HG03342 (cell line): Measurements from ENCODE around the gene AIFM3.

ENCODE experiments used
- ATAC-seq: cut with Tn5 transposase; IDR thresholded peaks from one replicate; pipeline ENCODE4 v1.9.1; 2021; ENCODE audit warnings: mild to moderate bottlenecking, moderate library complexity; ENCODE audit not compliant: unreplicated experiment

The AIFM3 gene

DNA sequence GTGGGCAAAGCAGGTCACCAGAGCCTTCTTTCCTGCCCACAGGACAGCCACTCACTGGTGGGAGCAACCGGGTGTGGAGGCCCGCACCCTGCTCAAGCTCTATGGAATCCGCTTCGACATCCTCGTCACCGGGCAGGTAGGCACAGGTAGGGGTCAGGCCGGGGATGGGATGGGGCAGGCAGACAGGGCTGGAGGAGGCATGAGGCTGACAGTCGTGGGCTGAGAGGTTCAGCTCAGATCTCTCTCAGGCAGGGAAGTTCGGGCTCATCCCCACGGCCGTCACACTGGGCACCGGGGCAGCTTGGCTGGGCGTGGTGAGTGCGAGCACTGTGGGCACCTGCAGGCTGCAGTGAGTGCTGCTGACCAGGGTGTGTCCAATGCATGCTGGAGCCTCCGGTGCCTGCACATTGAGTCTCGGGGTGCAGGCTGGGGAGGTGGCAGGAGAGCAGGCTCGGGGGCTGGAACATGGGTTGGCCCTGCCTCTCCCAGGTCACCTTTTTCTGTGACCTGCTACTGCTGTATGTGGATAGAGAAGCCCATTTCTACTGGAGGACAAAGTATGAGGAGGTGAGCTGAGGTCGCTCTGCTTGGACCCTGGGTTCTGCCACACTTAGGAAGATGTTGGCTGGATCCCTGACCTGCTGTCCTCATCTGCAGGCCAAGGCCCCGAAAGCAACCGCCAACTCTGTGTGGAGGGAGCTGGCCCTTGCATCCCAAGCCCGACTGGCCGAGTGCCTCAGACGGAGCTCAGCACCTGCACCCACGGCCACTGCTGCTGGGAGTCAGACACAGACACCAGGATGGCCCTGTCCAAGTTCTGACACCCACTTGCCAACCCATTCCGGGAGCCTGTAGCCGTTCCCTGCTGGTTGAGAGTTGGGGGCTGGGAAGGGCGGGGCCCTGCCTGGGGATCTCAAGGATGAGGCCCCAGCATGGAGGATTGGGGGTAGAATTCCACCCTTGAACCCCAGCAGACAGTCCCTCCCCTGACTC, 59.0 kb downstream of the AIFM3 start:
- ATAC-seq, result no peak

DNA sequence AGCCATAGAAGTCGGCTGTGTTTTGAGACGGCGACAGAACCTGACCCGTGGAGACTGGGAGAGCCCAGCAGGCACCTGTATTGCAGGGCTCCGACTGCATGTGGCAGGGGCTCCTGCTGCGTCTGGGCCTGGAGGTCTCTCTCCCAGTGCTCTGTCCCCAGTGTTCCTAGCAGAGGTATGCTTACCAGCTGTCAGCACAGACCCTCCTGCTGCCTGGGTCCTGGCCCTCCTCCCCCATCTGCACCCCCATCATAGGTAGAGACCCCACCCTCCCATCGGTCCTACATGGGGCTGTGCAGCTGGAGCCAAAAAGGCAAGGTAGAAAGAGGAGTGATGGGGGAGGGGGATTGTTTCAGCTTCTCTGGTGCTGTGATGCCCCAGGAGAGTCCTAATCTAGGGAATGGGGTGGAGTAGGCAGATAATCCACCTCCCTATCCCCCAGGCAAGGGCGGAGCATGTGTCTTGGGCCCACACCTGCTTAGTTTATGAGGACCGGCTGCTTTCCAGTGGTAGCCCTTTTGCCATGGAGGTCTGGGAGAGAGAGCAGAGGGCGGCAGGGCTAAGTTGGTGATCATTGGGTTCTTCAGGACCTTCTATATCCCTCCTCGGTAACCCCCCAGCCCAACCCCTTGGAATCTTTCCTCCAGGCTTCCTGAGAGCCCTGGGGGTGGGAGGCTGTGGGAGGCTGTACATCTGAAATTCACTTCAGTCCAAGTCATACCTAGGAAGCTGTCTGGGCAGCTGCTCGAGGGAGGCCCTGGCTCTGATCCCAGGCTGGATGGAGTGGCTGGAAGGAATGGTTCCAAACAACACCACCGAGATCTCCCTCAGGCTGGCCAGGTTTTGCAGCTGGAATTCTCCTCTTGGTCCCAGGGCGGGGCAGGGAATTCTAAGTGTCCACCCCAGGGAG, 60.0 kb downstream of the AIFM3 start:
- no peak for ATAC-seq

DNA sequence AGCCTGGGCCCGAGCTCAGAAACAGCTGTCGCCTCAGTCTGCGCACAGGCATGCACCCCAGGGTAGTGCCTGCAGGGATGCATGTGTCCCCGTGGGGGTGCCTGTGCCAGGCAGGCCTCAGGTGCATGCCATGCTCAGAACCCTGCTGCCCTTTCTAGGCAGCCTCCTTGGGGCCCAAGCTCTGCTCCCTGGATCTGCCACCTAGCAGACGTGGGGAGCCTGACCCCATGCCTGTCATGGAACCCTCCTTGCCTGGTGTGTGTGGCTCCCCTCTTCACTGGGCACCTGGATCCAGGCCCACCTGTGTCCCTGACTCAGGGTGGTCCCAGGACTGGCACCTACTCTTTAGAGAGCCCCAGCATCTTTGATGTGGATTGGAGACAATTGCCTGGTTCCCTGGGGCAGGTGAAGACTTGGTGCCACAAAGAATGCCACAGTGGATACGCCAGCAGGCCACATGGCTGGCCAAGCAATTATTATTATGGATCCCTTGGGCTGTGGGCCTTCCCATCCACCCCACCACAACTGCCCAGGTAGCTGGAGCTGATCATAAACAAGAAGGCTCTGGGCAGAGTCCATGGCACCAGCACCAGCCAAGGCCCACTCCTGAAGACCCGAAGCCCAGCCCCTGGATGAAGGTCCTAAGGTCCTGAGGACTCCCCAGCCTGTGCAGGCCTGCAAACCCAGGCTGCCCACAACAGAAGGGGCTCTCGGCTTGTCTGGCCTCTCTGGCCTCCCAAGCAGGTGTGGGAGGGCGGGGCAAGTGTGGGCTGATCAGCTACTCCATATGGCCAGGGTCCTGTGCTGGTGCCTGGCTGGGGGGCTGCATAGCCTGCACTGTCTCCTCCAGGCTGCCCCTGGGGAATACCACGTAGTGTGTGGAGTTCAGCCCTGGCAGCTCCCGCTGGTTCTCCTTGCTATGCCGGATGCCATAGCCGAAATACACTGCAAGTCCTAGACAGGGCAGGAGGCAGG, 61.5 kb downstream of the AIFM3 start:
- ATAC-seq, result no peak

DNA sequence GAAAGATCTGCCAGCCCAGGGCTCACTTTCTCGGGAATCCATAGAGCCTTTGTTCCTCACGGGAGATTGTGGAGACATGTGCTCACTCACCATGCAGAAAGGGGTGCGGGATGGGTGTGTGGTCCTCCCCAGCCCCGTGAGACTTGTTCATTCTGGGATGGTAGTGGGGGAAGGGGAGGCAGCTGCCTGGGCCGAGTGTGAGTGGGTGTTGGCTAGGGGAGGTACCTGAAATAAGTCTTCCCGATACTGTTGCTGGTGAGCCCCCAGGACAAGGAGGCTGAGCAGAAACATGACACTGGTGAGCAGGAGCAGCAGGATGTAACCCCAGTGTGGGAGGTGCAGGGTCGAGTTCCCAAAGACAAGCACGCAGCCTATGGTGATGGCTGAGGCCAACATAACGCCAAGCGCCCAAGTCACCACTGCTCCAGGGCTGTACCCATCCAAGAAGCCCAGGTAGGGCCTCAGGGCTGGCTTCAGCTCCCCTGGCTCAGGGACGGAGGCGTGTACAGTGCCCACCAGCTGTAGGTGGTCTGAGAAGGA, 62.5 kb downstream of the AIFM3 start:
- ATAC-seq, result no peak

DNA sequence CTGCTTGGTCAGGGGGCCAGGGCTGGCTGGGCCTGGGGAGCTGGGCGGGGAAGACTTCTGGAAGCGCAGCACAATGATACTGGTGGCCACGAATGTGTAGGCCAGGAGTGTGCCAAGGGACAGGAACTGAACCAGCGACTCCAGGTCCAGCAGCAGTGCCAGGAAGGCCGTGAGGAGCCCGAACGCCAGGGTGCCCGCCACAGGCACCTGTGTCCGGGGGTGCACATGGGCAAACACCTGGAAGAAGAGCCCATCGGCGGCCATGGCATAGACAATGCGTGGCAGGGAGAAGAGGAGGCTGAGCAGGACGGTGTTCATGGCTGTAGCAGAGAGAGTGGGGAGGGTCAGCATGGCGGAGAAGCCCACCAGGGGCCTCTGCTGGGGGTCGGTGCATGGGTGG, 63.0 kb downstream of the AIFM3 start:
- no peak for ATAC-seq
